SU-DHL-6 (cell line): ENCODE data around the gene DGKB.

Source experiments
- H2AFZ ChIP-seq: fragments of 200-600 bp; sonication (generic); 2 replicates; pipeline ENCODE4 v1.6.1; 2014; ENCODE audit warnings: low read depth, mild to moderate bottlenecking, moderate library complexity, mixed read lengths, antibody characterized with exemption, low read length; ENCODE audit not compliant: severe bottlenecking
- H3F3A ChIP-seq: fragments of 200-600 bp; shearing (Covaris generic); 2 replicates; pipeline ENCODE4 v1.6.0; 2016; ENCODE audit warnings: antibody characterized with exemption, mild to moderate bottlenecking; ENCODE audit not compliant: insufficient read depth
- H3K27ac ChIP-seq: fragments of 200-600 bp; sonication (generic); 2 replicates; pipeline ENCODE4 v1.5.1; 2016; ENCODE audit warnings: low read depth, mild to moderate bottlenecking, low read length, moderate library complexity, mixed read lengths
- H3K27me3 ChIP-seq: fragments of 200-600 bp; sonication (generic), shearing (Covaris generic); 2 replicates; pipeline ENCODE4 v1.6.0; 2014; ENCODE audit warnings: mild to moderate bottlenecking, low read length
- H3K36me3 ChIP-seq: fragments of 200-600 bp; sonication (generic); 2 replicates; pipeline ENCODE4 v1.6.1; 2014; ENCODE audit warnings: mild to moderate bottlenecking, low read length, mixed read lengths
- H3K4me2 ChIP-seq: fragments of 300-600, 200-600 bp; shearing (Covaris generic), sonication (generic); 2 replicates; pipeline ENCODE4 v1.6.0; 2014; ENCODE audit warnings: low read length, low read depth, mild to moderate bottlenecking; ENCODE audit not compliant: poor library complexity, severe bottlenecking
- H3K4me3 ChIP-seq: fragments of 200-600 bp; sonication (generic); 2 replicates; pipeline ENCODE4 v1.5.1; 2014; ENCODE audit warnings: antibody characterized with exemption, low read length, mild to moderate bottlenecking, mixed read lengths; ENCODE audit not compliant: insufficient read depth, poor library complexity, severe bottlenecking
- H3K79me2 ChIP-seq: fragments of 200-600 bp; sonication (generic); 2 replicates; pipeline ENCODE4 v1.6.1; 2014; ENCODE audit warnings: mild to moderate bottlenecking, low read length, moderate library complexity; ENCODE audit not compliant: insufficient read depth
- H3K9ac ChIP-seq: fragments of 200-600 bp; sonication (generic); 2 replicates; pipeline ENCODE4 v1.7.0; 2014; ENCODE audit warnings: mild to moderate bottlenecking, low read length
- H3K9me2 ChIP-seq: fragments of 200-600 bp; sonication (generic); replicated peaks from 2 replicates; pipeline ENCODE4 v1.6.1; 2014; ENCODE audit warnings: low read length; ENCODE audit not compliant: insufficient read depth
- H3K9me3 ChIP-seq: fragments of 200-600 bp; sonication (generic); 2 replicates; pipeline ENCODE4 v1.6.1; 2014; ENCODE audit warnings: low read length, mixed read lengths; ENCODE audit not compliant: insufficient read depth
- H4K20me1 ChIP-seq: fragments of 200-600 bp; sonication (generic); 2 replicates; pipeline ENCODE4 v1.6.1; 2014; ENCODE audit warnings: low read depth, mild to moderate bottlenecking, antibody characterized with exemption, low read length, moderate library complexity, mixed read lengths
- CTCF ChIP-seq: fragments of 200-600 bp; sonication (generic); IDR thresholded peaks from one replicate; pipeline ENCODE4 v1.5.1; 2017; ENCODE audit warnings: antibody characterized with exemption, mild to moderate bottlenecking, low read length, moderate library complexity; ENCODE audit not compliant: insufficient read depth, poor library complexity, severe bottlenecking
- EZH2phosphoT487 ChIP-seq: fragments of 200-600 bp; sonication (generic), shearing (Covaris generic); conservative IDR thresholded peaks from 2 replicates; pipeline ENCODE4 v1.6.1; 2018; ENCODE audit warnings: mild to moderate bottlenecking, antibody characterized with exemption, low read length, moderate library complexity, mixed read lengths

The DGKB gene

DNA sequence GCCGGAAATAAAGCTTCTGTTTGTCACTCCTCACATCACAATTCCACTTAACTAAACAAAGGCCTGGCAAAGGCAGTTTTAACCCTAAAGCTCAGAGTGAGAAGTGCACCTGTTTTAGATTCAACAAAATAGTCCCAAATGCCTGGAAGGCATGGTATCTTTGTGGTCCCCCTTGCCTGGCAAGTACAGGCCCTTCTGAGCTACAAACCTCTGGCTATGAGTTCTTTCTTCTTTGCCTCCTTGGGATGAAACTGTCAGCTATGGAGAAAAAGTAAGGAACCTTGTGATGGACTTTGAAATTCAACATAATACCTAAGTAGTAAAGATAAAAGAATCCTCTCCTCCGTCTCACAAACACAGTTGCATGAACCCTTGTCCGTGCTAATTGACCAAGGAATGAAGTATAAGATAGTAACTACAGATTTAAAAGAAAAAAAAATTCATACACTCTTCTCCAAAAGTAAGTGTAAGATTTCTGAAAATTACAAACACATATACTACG lies 668.6 kb downstream of the DGKB start:
- Histone ChIP-seq H3K9me2 (no peaks in the 10 kb centered on the region), H3K4me2 (no peak overlapping the region), H3K36me3 (no peaks in the 10 kb centered on the region), H3K9ac (no peak overlapping the region), H3F3A (no peaks in the 10 kb centered on the region), H3K27me3 (no peaks in the 10 kb centered on the region), H3K9me3 (no peaks in the 10 kb centered on the region), H2AFZ (no peak overlapping the region), H3K4me3 (no peak overlapping the region), H3K27ac (no peak overlapping the region), H4K20me1 (no peaks in the 10 kb centered on the region), H3K79me2 (no peaks in the 10 kb centered on the region)
- TF ChIP-seq EZH2phosphoT487 (no peak), CTCF (no peak)

GRCh38 chr7:14233076-14233867 lies 669.3 kb downstream of the DGKB start:
- Histone ChIP-seq H3K79me2 (no peaks in the 10 kb centered on the region), H3K27me3 (no peaks in the 10 kb centered on the region), H3K9me3 (no peaks in the 10 kb centered on the region), H3K36me3 (no peaks in the 10 kb centered on the region), H3K27ac (no peak overlapping the region), H3K4me3 (no peak overlapping the region), H3K9me2 (no peaks in the 10 kb centered on the region), H2AFZ (peak overlapping the region; percentile 5), H3K9ac (no peak overlapping the region), H3F3A (no peaks in the 10 kb centered on the region), H4K20me1 (no peaks in the 10 kb centered on the region), H3K4me2 (no peak overlapping the region)
- TF ChIP-seq CTCF (no peak), EZH2phosphoT487 (no peak)

GRCh38 chr7:14229047-14229446 lies 673.5 kb downstream of the DGKB start:
- Histone ChIP-seq H3K27ac (no peak overlapping the region), H3K9me3 (no peaks in the 10 kb centered on the region), H3K4me2 (no peak overlapping the region), H3K4me3 (no peak overlapping the region), H3K27me3 (no peaks in the 10 kb centered on the region), H2AFZ (no peak overlapping the region), H3K79me2 (no peaks in the 10 kb centered on the region), H3K36me3 (no peaks in the 10 kb centered on the region), H3F3A (no peaks in the 10 kb centered on the region), H4K20me1 (no peaks in the 10 kb centered on the region), H3K9ac (no peak overlapping the region), H3K9me2 (no peaks in the 10 kb centered on the region)
- TF ChIP-seq CTCF (no peak), EZH2phosphoT487 (no peak)
